ENCODE measurements around the gene SCARF2. TPM values are rescaled to one million over a fixed set of nuclear protein-coding genes. Genes with fewer than 3 reads are reported as not detected.
"Not testable (repeated sequence)": the region's sequence is repeated elsewhere in the genome, so short reads cannot be mapped to it uniquely, and the experiment has no call there.

Gene SCARF2
- total RNA-seq, 2 experiments from 2014 or later = 1.5 to 1.7 TPM

GRCh38 chr22:20392365-20392881 lies 45.2 kb downstream of the SCARF2 start:
- POLR2A ChIA-PET = interaction anchor here (2.5 kb wide), 1 partner anchor 73 kb away, joined by 9 read pairs; the partner anchor contains the start of gene DGCR6L
- not testable (repeated sequence) for H3K27ac Mint-ChIP-seq; ATAC-seq (ENCODE audit: low read depth); DNase-seq; H3K4me3 Mint-ChIP-seq; H3K36me3 Mint-ChIP-seq; H3K9me3 Mint-ChIP-seq
- peaks cover 10% of the 10 kb centered on the region for H3K27me3 Mint-ChIP-seq
- peaks cover 22% of the 10 kb centered on the region for H3K4me1 Mint-ChIP-seq

GRCh38 chr22:20391222-20391621 lies 46.4 kb downstream of the SCARF2 start:
- peaks cover 18% of the 10 kb centered on the region for H3K4me1 Mint-ChIP-seq
- H3K4me3 Mint-ChIP-seq = no peak overlapping the region
- POLR2A ChIA-PET = no interaction called here
- H3K9me3 Mint-ChIP-seq = no peaks in the 10 kb centered on the region
- no peaks in the 10 kb centered on the region for H3K36me3 Mint-ChIP-seq
- DNase-seq = no peak
- peaks cover 16% of the 10 kb centered on the region for H3K27me3 Mint-ChIP-seq
- no peak overlapping the region for H3K27ac Mint-ChIP-seq
- no peak for ATAC-seq (ENCODE audit: low read depth)

GRCh38 chr22:20390394-20390907 lies 47.2 kb downstream of the SCARF2 start:
- ATAC-seq (ENCODE audit: low read depth) (no peak), DNase-seq (no peak)
- H3K4me1 Mint-ChIP-seq = peaks cover 13% of the 10 kb centered on the region
- POLR2A ChIA-PET = no interaction called here
- H3K27ac Mint-ChIP-seq = no peak overlapping the region
- H3K36me3 Mint-ChIP-seq = no peaks in the 10 kb centered on the region
- peaks cover 19% of the 10 kb centered on the region for H3K27me3 Mint-ChIP-seq
- H3K9me3 Mint-ChIP-seq = no peaks in the 10 kb centered on the region
- H3K4me3 Mint-ChIP-seq = no peak overlapping the region

GRCh38 chr22:20389288-20389687 lies 48.3 kb downstream of the SCARF2 start:
- Mint-ChIP-seq H3K9me3 (no peaks in the 10 kb centered on the region), H3K4me1 (peaks cover 5% of the 10 kb centered on the region), H3K4me3 (no peak overlapping the region), H3K27ac (no peak overlapping the region), H3K27me3 (peaks cover 28% of the 10 kb centered on the region), H3K36me3 (no peaks in the 10 kb centered on the region)
- no peak for ATAC-seq (ENCODE audit: low read depth)
- POLR2A ChIA-PET = no interaction called here
- DNase-seq = no peak

- Mint-ChIP-seq H3K4me3 (no peak overlapping the region), H3K4me1 (peaks cover under 1% of the 10 kb centered on the region), H3K27ac (no peak overlapping the region), H3K36me3 (no peaks in the 10 kb centered on the region), H3K9me3 (no peaks in the 10 kb centered on the region), H3K27me3 (peaks cover 30% of the 10 kb centered on the region)
- POLR2A ChIA-PET = no interaction called here
- DNase-seq (no peak), ATAC-seq (ENCODE audit: low read depth) (no peak)
These were observed 49.4 kb downstream of the SCARF2 start for GRCh38 chr22:20388200-20388599.

- POLR2A ChIA-PET = no interaction called here
- Mint-ChIP-seq H3K4me3 (no peak overlapping the region), H3K9me3 (no peaks in the 10 kb centered on the region), H3K4me1 (no peaks in the 10 kb centered on the region), H3K27ac (no peak overlapping the region), H3K36me3 (no peaks in the 10 kb centered on the region), H3K27me3 (peaks cover 30% of the 10 kb centered on the region)
- ATAC-seq (ENCODE audit: low read depth) (no peak), DNase-seq (no peak)
These were observed 50.7 kb downstream of the SCARF2 start for GRCh38 chr22:20386972-20387371.

- Mint-ChIP-seq H3K4me3 (no peak overlapping the region), H3K9me3 (no peaks in the 10 kb centered on the region), H3K36me3 (no peaks in the 10 kb centered on the region), H3K4me1 (no peaks in the 10 kb centered on the region), H3K27ac (no peak overlapping the region), H3K27me3 (peaks cover 30% of the 10 kb centered on the region)
- POLR2A ChIA-PET = no interaction called here
- no peak for DNase-seq
- ATAC-seq (ENCODE audit: low read depth) = no peak
These were observed 51.3 kb downstream of the SCARF2 start for GRCh38 chr22:20386336-20386735.

GRCh38 chr22:20384865-20385264 lies 52.8 kb downstream of the SCARF2 start:
- no peak for DNase-seq
- Mint-ChIP-seq H3K4me1 (no peaks in the 10 kb centered on the region), H3K4me3 (no peak overlapping the region), H3K9me3 (no peaks in the 10 kb centered on the region), H3K36me3 (no peaks in the 10 kb centered on the region), H3K27ac (no peak overlapping the region), H3K27me3 (peaks cover 33% of the 10 kb centered on the region)
- ATAC-seq (ENCODE audit: low read depth) = no peak
- POLR2A ChIA-PET = no interaction called here

- Mint-ChIP-seq H3K27me3 (peaks cover 33% of the 10 kb centered on the region), H3K27ac (no peak overlapping the region), H3K4me3 (no peak overlapping the region), H3K36me3 (no peaks in the 10 kb centered on the region), H3K9me3 (no peaks in the 10 kb centered on the region), H3K4me1 (no peaks in the 10 kb centered on the region)
- DNase-seq (no peak), ATAC-seq (ENCODE audit: low read depth) (no peak)
- POLR2A ChIA-PET = no interaction called here
These were observed 53.5 kb downstream of the SCARF2 start for GRCh38 chr22:20384171-20384570.

GRCh38 chr22:20383538-20383937 lies 54.1 kb downstream of the SCARF2 start:
- DNase-seq (no peak), ATAC-seq (ENCODE audit: low read depth) (no peak)
- Mint-ChIP-seq H3K27ac (no peak overlapping the region), H3K27me3 (peaks cover 31% of the 10 kb centered on the region), H3K4me3 (no peak overlapping the region), H3K36me3 (no peaks in the 10 kb centered on the region), H3K9me3 (no peaks in the 10 kb centered on the region), H3K4me1 (no peaks in the 10 kb centered on the region)
- POLR2A ChIA-PET = no interaction called here

- DNase-seq (no peak), ATAC-seq (ENCODE audit: low read depth) (no peak)
- Mint-ChIP-seq H3K4me3 (no peak overlapping the region), H3K27me3 (peaks cover 15% of the 10 kb centered on the region), H3K36me3 (no peaks in the 10 kb centered on the region), H3K27ac (no peak overlapping the region), H3K4me1 (no peaks in the 10 kb centered on the region), H3K9me3 (no peaks in the 10 kb centered on the region)
- POLR2A ChIA-PET = interaction anchor here (1.1 kb wide), 1 partner anchor 13 kb away, joined by 3 read pairs; the partner anchor contains the start of gene ZNF74
These were observed 57.1 kb downstream of the SCARF2 start for GRCh38 chr22:20380486-20380885.

- H3K9me3 Mint-ChIP-seq; H3K27me3 Mint-ChIP-seq; H3K4me3 Mint-ChIP-seq; DNase-seq; H3K27ac Mint-ChIP-seq; ATAC-seq (ENCODE audit: low read depth); POLR2A ChIA-PET; H3K4me1 Mint-ChIP-seq; H3K36me3 Mint-ChIP-seq: not testable (repeated sequence)
These were observed 58.9 kb downstream of the SCARF2 start for GRCh38 chr22:20378684-20379083.

GRCh38 chr22:20378110-20378509 lies 59.5 kb downstream of the SCARF2 start:
- ATAC-seq (ENCODE audit: low read depth) (no peak), DNase-seq (no peak)
- Mint-ChIP-seq H3K27ac (no peak overlapping the region), H3K4me1 (no peaks in the 10 kb centered on the region), H3K36me3 (no peaks in the 10 kb centered on the region), H3K9me3 (peaks cover 2% of the 10 kb centered on the region), H3K4me3 (no peak overlapping the region), H3K27me3 (peaks cover 6% of the 10 kb centered on the region)
- POLR2A ChIA-PET = interaction anchor here (0.6 kb wide), 1 partner anchor 248 kb away, joined by 3 read pairs; no protein-coding TSS in a partner anchor

GRCh38 chr22:20376983-20377382 lies 60.6 kb downstream of the SCARF2 start:
- ATAC-seq (ENCODE audit: low read depth); H3K27ac Mint-ChIP-seq; H3K9me3 Mint-ChIP-seq; DNase-seq; POLR2A ChIA-PET; H3K27me3 Mint-ChIP-seq; H3K36me3 Mint-ChIP-seq; H3K4me3 Mint-ChIP-seq; H3K4me1 Mint-ChIP-seq: not testable (repeated sequence)
